ENCODE data around the gene TC2N.
"Not testable (repeated sequence)": the region's sequence is repeated elsewhere in the genome, so short reads cannot be mapped to it uniquely, and the experiment has no call there.

Gene TC2N

GRCh38 chr14:91750634-91751198, 116.6 kb downstream of the TC2N start:
- DNase-seq, result no peak

GRCh38 chr14:91749868-91750267, 117.5 kb downstream of the TC2N start:
- DNase-seq, result no peak

- DNase-seq, result no peak
Observed at GRCh38 chr14:91748049-91748448, 119.3 kb downstream of the TC2N start.

GRCh38 chr14:91745344-91745743, 122.0 kb downstream of the TC2N start:
- DNase-seq, result no peak

GRCh38 chr14:91744068-91744480, 123.3 kb downstream of the TC2N start:
- DNase-seq, result no peak

- DNase-seq, result no peak
Observed at GRCh38 chr14:91743305-91743653, 124.1 kb downstream of the TC2N start.

GRCh38 chr14:91742621-91743304, 124.6 kb downstream of the TC2N start:
- DNase-seq, result no peak

- DNase-seq, result not testable (repeated sequence)
Observed at GRCh38 chr14:91739867-91740266, 127.5 kb downstream of the TC2N start.

GRCh38 chr14:91737619-91738018, 129.7 kb downstream of the TC2N start:
- no peak for DNase-seq

- DNase-seq, result no peak
Observed at GRCh38 chr14:91732859-91733477, 134.4 kb downstream of the TC2N start.

GRCh38 chr14:91732439-91732838, 134.9 kb downstream of the TC2N start:
- DNase-seq, result no peak

- no peak for DNase-seq
Observed at GRCh38 chr14:91731986-91732385, 135.3 kb downstream of the TC2N start, which contains the start of gene CATSPERB. Gene CATSPERB (minus strand): TSS chr14:91732086. CDS start chr14:91729479, 2,607 bp downstream.

- DNase-seq, result no peak
Observed at GRCh38 chr14:91731018-91731417, 136.3 kb downstream of the TC2N start.

- DNase-seq, result no peak
Observed at GRCh38 chr14:91729756-91730155, 137.6 kb downstream of the TC2N start.

Measured in stimulated activated naive CD4-positive, alpha-beta T cell (primary cell).